Measurements from ENCODE around the gene CRACR2A. TPM values are rescaled to one million over a fixed set of nuclear protein-coding genes. Genes with fewer than 3 reads are reported as not detected.

Gene CRACR2A
- total RNA-seq, 1 experiment from 2014 or later: not detected

DNA sequence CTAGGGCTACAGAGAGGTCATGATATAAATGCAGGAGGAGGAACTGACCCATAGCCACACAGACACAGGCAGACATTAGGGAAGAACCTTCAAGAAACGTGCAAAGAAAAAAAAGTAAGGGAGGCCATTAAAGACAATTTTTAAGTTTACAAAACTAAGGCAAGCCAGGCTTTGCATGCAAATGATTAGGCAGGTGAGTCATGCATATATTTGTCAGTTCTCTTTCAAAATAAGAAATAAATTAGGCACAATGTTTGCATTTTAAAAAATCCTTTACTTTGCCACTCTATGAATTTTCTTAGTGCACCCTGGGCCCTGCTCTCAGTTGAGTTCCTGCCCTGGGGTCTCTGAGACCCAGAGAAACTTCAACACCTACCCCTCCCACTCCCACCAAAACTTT lies 186.9 kb downstream of the CRACR2A start:
- DNase-seq (ENCODE audit: low spot score): no peak

Other genes starting within 250 kb of the CRACR2A start
- 1.5 TPM in 2 replicates for gene PARP11, start 120.3 kb upstream of the CRACR2A start, total RNA-seq (2014; rRNA removed; shearing (Covaris generic))

Measured in A172 (cell line).